Measurements from ENCODE around the gene TRMT61B. TPM values are rescaled to one million over a fixed set of nuclear protein-coding genes. Genes with fewer than 3 reads are reported as not detected.

The TRMT61B gene
- 10 to 100 TPM; 17.4 to 36.2 (median 21.6) TPM for polyA plus RNA-seq (ENCODE audit: low read depth in 6 of 6)

DNA sequence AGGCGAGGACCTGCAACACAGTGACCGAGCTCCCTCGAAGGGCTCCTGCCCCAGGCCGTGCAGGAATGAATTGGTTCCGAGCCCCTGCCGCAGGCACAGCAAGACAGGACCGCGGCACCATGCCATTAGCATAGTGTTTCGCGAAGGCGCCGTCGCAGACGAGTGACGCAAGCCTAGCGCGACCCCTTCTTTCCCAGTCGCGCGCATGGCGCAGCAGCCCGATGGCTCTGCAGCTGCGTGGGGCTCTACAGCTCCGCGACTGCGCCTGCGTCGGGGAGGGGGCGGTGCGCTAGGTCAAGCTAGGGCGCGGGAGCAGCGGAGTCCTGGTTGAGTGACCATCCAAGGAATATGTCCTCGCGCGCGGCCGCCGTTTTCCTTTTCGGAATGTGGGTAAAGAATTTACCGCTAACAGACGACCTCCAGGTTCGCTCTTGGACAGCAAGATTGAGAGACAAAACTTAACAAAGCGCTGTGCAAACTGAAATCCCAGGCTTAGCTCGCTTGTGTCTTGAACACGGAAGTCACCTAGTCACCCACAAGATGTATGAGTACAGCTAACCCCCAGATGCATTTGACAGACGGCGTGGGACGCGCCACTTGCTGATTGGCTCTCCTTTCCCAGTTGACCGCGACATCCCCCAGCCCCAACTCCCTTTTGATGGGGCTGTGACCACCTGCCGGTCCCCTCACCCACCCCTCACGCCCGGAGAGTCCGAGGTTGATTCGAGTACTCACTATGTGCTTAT lies at the start of gene TRMT61B:
TRMT61B (minus strand) TSS at position 164 of the 746 bp plus-strand sequence; CDS start at position 132, 32 bp downstream.
- peaks cover 0 to 4% (median 2%) of the 10 kb centered on the region in 3 donors for H3K27me3 Mint-ChIP-seq
- no peaks in the 10 kb centered on the region for H3K9me3 Mint-ChIP-seq
- H3K4me1 Mint-ChIP-seq, result peaks cover 17 to 41% (median 27%) of the 10 kb centered on the region in 3 donors
- ATAC-seq (ENCODE audit: low read depth in 2 of 2) (peak; percentile 92), DNase-seq (peak; percentile 95)
- peaks cover 0 to under 1% of the 10 kb centered on the region in 2 donors for H3K36me3 Mint-ChIP-seq
- peak within 1 kb of the TSS; percentile 94 to 100 (median 99) for H3K27ac Mint-ChIP-seq
- H3K4me3 Mint-ChIP-seq, result peak within 1 kb of the TSS; percentile 92 to 99 (median 98)

DNA sequence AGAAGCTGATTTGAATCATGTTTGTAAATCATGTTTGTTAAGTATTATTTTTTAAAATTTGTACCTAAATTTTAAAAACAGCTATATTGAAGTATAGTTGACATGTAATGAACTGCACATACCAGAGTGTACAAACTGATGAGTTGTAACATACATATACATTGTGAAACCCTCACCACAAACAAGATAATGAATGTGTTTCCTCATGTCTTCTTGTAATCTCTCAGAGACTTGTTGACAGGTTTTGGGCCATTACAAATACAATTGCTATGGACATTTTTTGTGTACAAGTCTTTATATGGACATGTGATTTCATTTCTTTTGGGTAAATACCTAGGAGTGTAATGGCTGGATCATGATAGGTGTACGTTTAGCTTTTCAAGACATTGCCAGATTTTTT lies 45.8 kb upstream of the TRMT61B start:
- ATAC-seq (ENCODE audit: low read depth in 2 of 2) (no peak), DNase-seq (no peak)
- H3K36me3 Mint-ChIP-seq, result peaks cover 15% of the 10 kb centered on the region in 2 donors
- H3K27me3 Mint-ChIP-seq, result no peaks in the 10 kb centered on the region
- H3K4me3 Mint-ChIP-seq, result no peak overlapping the region
- no peaks in the 10 kb centered on the region for H3K9me3 Mint-ChIP-seq
- H3K27ac Mint-ChIP-seq, result no peak overlapping the region
- peaks cover 0 to 4% (median 0%) of the 10 kb centered on the region in 3 donors for H3K4me1 Mint-ChIP-seq

DNA sequence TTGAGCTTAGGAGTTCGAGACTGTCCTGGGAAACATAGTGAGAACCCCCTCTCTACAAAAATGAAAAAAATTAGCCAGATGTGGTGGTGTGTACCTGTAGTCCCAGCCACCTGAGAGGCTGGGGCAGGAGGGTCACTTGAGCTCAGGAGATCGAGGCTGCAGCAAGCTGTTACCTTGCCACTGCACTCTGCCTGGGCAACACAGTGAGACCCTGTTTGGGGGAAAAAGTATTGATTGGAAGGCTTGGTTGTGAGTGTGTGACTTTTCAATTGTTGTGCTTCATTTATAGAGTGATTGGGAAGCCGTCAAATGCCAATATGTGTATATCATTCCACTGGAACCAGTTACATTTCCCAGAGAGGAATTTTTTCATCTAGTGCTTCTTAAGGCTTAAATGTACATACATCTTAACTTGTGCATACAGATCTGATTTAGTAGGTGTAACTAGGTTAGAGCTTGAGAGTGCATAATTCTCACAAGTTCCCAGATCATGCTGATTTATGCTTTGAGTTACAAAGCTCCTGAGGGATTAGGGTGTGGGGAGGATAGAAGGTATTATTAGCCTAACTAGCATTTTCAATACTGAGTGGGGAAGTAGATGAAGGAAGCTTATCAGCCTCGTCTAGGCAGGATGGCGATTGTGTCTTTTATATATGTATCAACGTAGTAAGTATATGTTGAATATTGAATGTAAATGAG lies 39.7 kb upstream of the TRMT61B start:
- no peak for ATAC-seq (ENCODE audit: low read depth in 2 of 2)
- H3K4me1 Mint-ChIP-seq, result peaks cover 7 to 21% (median 15%) of the 10 kb centered on the region in 3 donors
- no peaks in the 10 kb centered on the region for H3K9me3 Mint-ChIP-seq
- no peak for DNase-seq
- H3K27me3 Mint-ChIP-seq, result no peaks in the 10 kb centered on the region
- H3K4me3 Mint-ChIP-seq, result no peak overlapping the region
- H3K27ac Mint-ChIP-seq, result peak overlapping the region in 3 of 6 donors; percentile 54 to 88 (median 68)
- H3K36me3 Mint-ChIP-seq, result peaks cover 22 to 29% of the 10 kb centered on the region in 2 donors

DNA sequence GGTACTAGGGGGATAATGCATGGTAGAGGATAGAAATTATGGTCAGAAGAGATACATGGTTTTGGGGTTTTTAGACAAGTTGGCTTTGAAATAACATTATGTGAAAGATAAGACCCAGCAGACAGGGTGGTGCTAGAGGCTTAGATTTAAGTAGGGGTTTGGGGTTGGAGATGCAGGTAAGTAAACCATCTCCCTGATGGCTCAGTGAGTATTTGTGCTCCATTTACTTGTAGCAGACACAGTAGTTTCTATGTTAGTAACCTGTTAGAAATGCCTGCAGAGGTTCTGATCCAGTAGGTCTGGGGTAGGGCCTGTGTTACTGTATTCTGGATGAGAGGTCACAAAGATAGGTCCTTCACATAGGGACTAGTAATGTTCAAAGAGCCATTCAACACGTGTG lies 38.1 kb upstream of the TRMT61B start:
- no peaks in the 10 kb centered on the region for H3K9me3 Mint-ChIP-seq
- H3K27me3 Mint-ChIP-seq, result no peaks in the 10 kb centered on the region
- DNase-seq (no peak), ATAC-seq (ENCODE audit: low read depth in 2 of 2) (no peak)
- peaks cover 7 to 30% (median 18%) of the 10 kb centered on the region in 3 donors for H3K4me1 Mint-ChIP-seq
- no peak overlapping the region for H3K4me3 Mint-ChIP-seq
- peak overlapping the region in 2 of 6 donors; percentile 8 for H3K27ac Mint-ChIP-seq
- H3K36me3 Mint-ChIP-seq, result peaks cover 22 to 29% of the 10 kb centered on the region in 2 donors

DNA sequence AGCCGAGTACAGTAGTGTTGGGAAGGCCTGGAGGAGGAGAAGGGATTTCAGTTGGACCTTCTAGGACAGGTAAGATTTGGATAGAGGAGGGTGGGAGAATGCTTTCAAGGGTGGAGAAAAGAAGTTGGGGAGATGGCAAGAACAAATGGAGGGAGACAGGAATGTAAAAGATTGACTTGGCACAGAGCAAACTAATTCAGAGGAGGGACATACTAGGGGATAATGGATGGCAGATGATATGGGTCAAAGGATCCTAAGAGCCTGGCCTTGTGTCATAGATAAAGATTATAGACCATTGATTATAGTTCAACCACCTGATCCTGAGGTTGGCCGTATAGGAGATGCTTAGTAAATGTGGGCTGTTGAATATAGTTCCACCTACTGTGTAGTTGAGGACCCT lies 36.7 kb upstream of the TRMT61B start:
- Mint-ChIP-seq H3K4me3 (no peak overlapping the region), H3K27ac (peak overlapping the region in 3 of 6 donors; percentile 6 to 70 (median 67)), H3K36me3 (peaks cover 14 to 29% of the 10 kb centered on the region in 2 donors), H3K27me3 (no peaks in the 10 kb centered on the region), H3K9me3 (no peaks in the 10 kb centered on the region), H3K4me1 (peaks cover 7 to 35% (median 18%) of the 10 kb centered on the region in 3 donors)
- ATAC-seq (ENCODE audit: low read depth in 2 of 2) (no peak), DNase-seq (no peak)

- DNase-seq, result no peak
- Mint-ChIP-seq H3K4me1 (peaks cover 10 to 37% (median 21%) of the 10 kb centered on the region in 3 donors), H3K9me3 (no peaks in the 10 kb centered on the region), H3K36me3 (peaks cover 13 to 29% of the 10 kb centered on the region in 2 donors), H3K4me3 (no peak overlapping the region), H3K27ac (peak overlapping the region in 3 of 6 donors; percentile 6 to 81 (median 65)), H3K27me3 (no peaks in the 10 kb centered on the region)
- ATAC-seq (ENCODE audit: low read depth in 2 of 2), result no peak
Measured at GRCh38 chr2:28906376-28906775, 36.3 kb upstream of the TRMT61B start.

DNA sequence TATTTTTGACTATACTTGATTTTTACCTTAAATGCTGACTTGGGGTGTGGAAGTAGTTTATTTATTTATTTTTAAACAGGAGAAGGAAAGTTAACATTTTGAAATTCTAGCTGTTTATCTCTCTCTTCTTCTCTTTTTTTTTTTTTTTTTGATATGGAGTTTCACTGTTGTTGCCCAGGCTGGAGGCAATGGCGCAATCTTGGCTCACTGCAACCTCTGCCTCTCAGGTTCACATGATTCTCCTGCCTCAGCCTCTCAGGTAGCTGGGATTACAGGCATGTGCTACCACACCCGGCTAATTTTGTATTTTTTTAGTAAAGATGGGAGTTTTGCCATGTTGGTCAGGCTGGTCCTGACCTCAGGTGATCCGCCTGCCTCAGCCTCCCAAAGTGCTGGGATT lies 35.4 kb upstream of the TRMT61B start:
- Mint-ChIP-seq H3K36me3 (peaks cover 13 to 29% of the 10 kb centered on the region in 2 donors), H3K4me3 (no peak overlapping the region), H3K27ac (no peak overlapping the region), H3K4me1 (peaks cover 16 to 46% (median 25%) of the 10 kb centered on the region in 3 donors), H3K9me3 (no peaks in the 10 kb centered on the region), H3K27me3 (no peaks in the 10 kb centered on the region)
- DNase-seq (no peak), ATAC-seq (ENCODE audit: low read depth in 2 of 2) (no peak)

GRCh38 chr2:28904802-28905457 lies 34.8 kb upstream of the TRMT61B start:
- H3K36me3 Mint-ChIP-seq, result peaks cover 9 to 25% of the 10 kb centered on the region in 2 donors
- ATAC-seq (ENCODE audit: low read depth in 2 of 2), result no peak

GRCh38 chr2:28904295-28904694 lies 34.2 kb upstream of the TRMT61B start:
- H3K4me3 Mint-ChIP-seq, result no peak overlapping the region
- H3K9me3 Mint-ChIP-seq, result no peaks in the 10 kb centered on the region
- peaks cover 6 to 19% of the 10 kb centered on the region in 2 donors for H3K36me3 Mint-ChIP-seq
- no peak for ATAC-seq (ENCODE audit: low read depth in 2 of 2)
- no peak for DNase-seq
- H3K27me3 Mint-ChIP-seq, result no peaks in the 10 kb centered on the region
- H3K27ac Mint-ChIP-seq, result no peak overlapping the region
- peaks cover 18 to 48% (median 19%) of the 10 kb centered on the region in 3 donors for H3K4me1 Mint-ChIP-seq

More at GRCh38 chr2:28904802-28905457, 34.8 kb upstream of the TRMT61B start:
- Mint-ChIP-seq H3K4me3 (no peak overlapping the region), H3K27ac (peak overlapping the region in 4 of 6 donors; percentile 4 to 75 (median 16)), H3K4me1 (peaks cover 21 to 46% (median 23%) of the 10 kb centered on the region in 3 donors), H3K9me3 (no peaks in the 10 kb centered on the region), H3K27me3 (no peaks in the 10 kb centered on the region)
- DNase-seq, result no peak

- DNase-seq (no peak), ATAC-seq (ENCODE audit: low read depth in 2 of 2) (no peak)
- Mint-ChIP-seq H3K27me3 (no peaks in the 10 kb centered on the region), H3K4me3 (no peak overlapping the region), H3K27ac (peak overlapping the region in 2 of 6 donors; percentile 68 to 86), H3K36me3 (peaks cover 6 to 10% of the 10 kb centered on the region in 2 donors), H3K4me1 (peaks cover 34 to 56% (median 34%) of the 10 kb centered on the region in 3 donors), H3K9me3 (no peaks in the 10 kb centered on the region)
Measured at GRCh38 chr2:28902584-28902983, 32.5 kb upstream of the TRMT61B start.

DNA sequence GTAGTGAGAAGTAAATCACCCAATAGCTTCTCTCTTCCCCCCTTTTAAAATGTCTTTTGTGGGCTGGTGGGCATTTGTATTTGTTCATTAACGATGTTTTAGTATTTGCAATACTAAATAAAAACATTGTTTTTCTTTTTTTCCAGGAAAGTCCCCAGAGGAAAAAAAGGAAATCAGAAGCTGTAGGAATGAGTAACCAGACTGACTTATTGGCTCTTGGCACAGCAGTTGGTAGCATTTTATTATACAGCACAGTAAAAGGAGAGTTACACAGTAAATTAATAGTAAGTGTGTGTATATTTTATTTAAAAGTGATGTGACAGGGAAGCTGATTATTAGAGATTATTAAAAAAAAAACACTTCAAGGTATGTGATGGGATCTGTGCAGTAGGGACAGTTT lies 31.7 kb upstream of the TRMT61B start:
- ATAC-seq (ENCODE audit: low read depth in 2 of 2), result no peak
- no peaks in the 10 kb centered on the region for H3K9me3 Mint-ChIP-seq
- H3K36me3 Mint-ChIP-seq, result peaks cover 5 to 6% of the 10 kb centered on the region in 2 donors
- H3K27me3 Mint-ChIP-seq, result no peaks in the 10 kb centered on the region
- no peak overlapping the region for H3K4me3 Mint-ChIP-seq
- H3K27ac Mint-ChIP-seq, result peak overlapping the region in 1 of 6 donors; percentile 43
- peaks cover 36 to 60% (median 41%) of the 10 kb centered on the region in 3 donors for H3K4me1 Mint-ChIP-seq
- DNase-seq, result no peak

DNA sequence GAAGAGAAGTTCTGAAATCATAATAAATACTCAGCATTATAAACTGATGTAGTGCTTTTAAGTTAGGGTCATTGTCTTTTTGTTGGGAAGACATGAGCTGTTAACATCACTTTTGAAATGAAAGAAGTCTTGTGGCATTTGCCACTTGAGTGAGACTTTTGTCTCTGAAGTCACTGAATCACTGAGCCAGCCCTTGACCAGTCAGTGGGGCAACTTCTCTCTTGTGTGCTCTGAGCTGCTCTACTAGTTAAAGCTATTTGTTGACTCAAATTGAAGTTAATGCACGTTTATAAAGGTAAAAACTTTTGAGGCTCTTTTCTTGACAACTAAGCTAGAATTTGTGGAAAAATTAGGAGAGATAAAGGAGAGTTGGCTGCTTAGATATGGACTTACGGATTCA lies 31.1 kb upstream of the TRMT61B start:
- H3K27me3 Mint-ChIP-seq, result no peaks in the 10 kb centered on the region
- ATAC-seq (ENCODE audit: low read depth in 2 of 2), result no peak
- no peak for DNase-seq
- H3K27ac Mint-ChIP-seq, result peak overlapping the region in 2 of 6 donors; percentile 41 to 43
- no peaks in the 10 kb centered on the region for H3K36me3 Mint-ChIP-seq
- H3K4me3 Mint-ChIP-seq, result peak overlapping the region in 1 of 8 donors; percentile 36
- H3K4me1 Mint-ChIP-seq, result peaks cover 29 to 59% (median 45%) of the 10 kb centered on the region in 3 donors
- no peaks in the 10 kb centered on the region for H3K9me3 Mint-ChIP-seq

DNA sequence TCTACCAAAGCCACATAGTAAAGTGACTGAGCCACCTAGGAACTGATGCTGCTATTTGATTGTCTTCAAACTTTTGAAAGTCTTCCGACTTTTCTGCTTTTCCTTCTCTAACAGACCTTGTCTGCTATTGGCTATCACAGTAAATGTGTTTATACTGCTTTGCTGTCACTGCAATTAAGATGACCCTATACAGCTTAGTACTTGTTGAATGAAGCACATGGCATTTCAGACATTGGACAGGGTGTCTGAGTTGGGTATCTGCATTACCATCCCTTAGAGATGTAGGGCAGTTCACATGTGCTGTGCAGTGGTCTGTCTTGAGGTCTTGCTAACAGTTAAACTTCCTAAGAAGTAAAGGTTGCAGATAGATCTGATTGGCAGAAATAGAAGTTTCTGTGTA lies 27.9 kb upstream of the TRMT61B start:
- peak overlapping the region in 2 of 8 donors; percentile 63 to 94 for H3K4me3 Mint-ChIP-seq
- peak overlapping the region in 3 of 6 donors; percentile 8 to 75 (median 22) for H3K27ac Mint-ChIP-seq
- DNase-seq (no peak), ATAC-seq (ENCODE audit: low read depth in 2 of 2) (no peak)
- peaks cover 0 to 3% (median 0%) of the 10 kb centered on the region in 7 donors for H3K9me3 Mint-ChIP-seq
- H3K4me1 Mint-ChIP-seq, result peaks cover 31 to 62% (median 55%) of the 10 kb centered on the region in 3 donors
- H3K27me3 Mint-ChIP-seq, result no peaks in the 10 kb centered on the region
- no peaks in the 10 kb centered on the region for H3K36me3 Mint-ChIP-seq
